H1 (cell line): ENCODE measurements around the gene UNC93A. TPM values are rescaled to one million over a fixed set of nuclear protein-coding genes. Genes with fewer than 3 reads are reported as not detected.

ENCODE experiments used
- EZH2 ChIP-seq: fragments of 200-600 bp; sonication (generic); IDR thresholded peaks from 2 replicates; pipeline ENCODE4 v1.7.1; 2012; ENCODE audit warnings: low read depth, mild to moderate bottlenecking, moderate library complexity, low read length, inconsistent platforms; ENCODE audit not compliant: severe bottlenecking
- polyA plus RNA-seq, 7 experiments: library from polyadenylated mRNA; depleted of rRNA in 3 of 7; stranded (reverse) in 5 of 7; unstranded in 2 of 7; fragments of >200 nt in 5 of 7; fragments of 200-250 nt in 2 of 7; gene quantifications; 1 replicate in 5 of 7; 2 replicates in 1 of 7; 4 replicates in 1 of 7; pipeline versions ENCODE4 v1.2.1 to v1.2.3, GENCODE V29; 2011 to 2013; ENCODE audit warnings: missing spikeins in 2 of 7, mixed read lengths in 2 of 7
- total RNA-seq: library from RNA; stranded (reverse); fragmentation: NEBNext Ultra II Directional; extraction: Animal tissue kit (Norgen Biotek cat#: 25700); gene quantifications from 2 replicates; pipeline ENCODE4 v1.2.1, GENCODE V29; 2021
- TF ChIP-seq, protein P1 (sequence below): fragments of 300-600 bp; sonication (generic); IDR thresholded peaks from 2 replicates; pipeline ENCODE4 v1.7.1; 2012; ENCODE audit warnings: low read length, moderate library complexity, mild to moderate bottlenecking, inconsistent platforms; ENCODE audit not compliant: insufficient replicate concordance

The UNC93A gene
- total and polyA plus RNA-seq, 2 of the 8 experiments (the other 6 are each of a cell fraction or from before 2014, with no cell fraction given), result 0.39 TPM; not detected in 1

DNA sequence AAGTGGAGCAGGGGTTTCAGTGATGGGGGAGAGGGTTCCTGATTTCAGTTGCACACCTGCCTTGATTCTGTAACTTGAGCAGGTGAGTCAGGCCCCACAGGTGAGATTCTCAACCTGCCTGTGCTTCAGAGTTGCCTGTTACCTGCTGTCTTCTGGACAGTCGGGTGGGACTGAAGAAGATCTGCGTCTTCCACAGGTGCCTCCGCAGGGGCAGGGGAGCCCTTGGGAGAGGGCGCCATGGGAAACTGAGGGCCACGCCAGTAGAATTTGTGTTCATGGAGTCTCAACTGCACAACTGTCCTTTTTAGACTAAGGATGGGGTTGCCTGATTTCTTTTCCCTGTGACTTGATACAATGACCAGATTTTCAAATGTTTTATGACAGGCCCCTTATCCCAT lies 5.2 kb downstream of the UNC93A start (continued):
- TF ChIP-seq, protein P1, sequence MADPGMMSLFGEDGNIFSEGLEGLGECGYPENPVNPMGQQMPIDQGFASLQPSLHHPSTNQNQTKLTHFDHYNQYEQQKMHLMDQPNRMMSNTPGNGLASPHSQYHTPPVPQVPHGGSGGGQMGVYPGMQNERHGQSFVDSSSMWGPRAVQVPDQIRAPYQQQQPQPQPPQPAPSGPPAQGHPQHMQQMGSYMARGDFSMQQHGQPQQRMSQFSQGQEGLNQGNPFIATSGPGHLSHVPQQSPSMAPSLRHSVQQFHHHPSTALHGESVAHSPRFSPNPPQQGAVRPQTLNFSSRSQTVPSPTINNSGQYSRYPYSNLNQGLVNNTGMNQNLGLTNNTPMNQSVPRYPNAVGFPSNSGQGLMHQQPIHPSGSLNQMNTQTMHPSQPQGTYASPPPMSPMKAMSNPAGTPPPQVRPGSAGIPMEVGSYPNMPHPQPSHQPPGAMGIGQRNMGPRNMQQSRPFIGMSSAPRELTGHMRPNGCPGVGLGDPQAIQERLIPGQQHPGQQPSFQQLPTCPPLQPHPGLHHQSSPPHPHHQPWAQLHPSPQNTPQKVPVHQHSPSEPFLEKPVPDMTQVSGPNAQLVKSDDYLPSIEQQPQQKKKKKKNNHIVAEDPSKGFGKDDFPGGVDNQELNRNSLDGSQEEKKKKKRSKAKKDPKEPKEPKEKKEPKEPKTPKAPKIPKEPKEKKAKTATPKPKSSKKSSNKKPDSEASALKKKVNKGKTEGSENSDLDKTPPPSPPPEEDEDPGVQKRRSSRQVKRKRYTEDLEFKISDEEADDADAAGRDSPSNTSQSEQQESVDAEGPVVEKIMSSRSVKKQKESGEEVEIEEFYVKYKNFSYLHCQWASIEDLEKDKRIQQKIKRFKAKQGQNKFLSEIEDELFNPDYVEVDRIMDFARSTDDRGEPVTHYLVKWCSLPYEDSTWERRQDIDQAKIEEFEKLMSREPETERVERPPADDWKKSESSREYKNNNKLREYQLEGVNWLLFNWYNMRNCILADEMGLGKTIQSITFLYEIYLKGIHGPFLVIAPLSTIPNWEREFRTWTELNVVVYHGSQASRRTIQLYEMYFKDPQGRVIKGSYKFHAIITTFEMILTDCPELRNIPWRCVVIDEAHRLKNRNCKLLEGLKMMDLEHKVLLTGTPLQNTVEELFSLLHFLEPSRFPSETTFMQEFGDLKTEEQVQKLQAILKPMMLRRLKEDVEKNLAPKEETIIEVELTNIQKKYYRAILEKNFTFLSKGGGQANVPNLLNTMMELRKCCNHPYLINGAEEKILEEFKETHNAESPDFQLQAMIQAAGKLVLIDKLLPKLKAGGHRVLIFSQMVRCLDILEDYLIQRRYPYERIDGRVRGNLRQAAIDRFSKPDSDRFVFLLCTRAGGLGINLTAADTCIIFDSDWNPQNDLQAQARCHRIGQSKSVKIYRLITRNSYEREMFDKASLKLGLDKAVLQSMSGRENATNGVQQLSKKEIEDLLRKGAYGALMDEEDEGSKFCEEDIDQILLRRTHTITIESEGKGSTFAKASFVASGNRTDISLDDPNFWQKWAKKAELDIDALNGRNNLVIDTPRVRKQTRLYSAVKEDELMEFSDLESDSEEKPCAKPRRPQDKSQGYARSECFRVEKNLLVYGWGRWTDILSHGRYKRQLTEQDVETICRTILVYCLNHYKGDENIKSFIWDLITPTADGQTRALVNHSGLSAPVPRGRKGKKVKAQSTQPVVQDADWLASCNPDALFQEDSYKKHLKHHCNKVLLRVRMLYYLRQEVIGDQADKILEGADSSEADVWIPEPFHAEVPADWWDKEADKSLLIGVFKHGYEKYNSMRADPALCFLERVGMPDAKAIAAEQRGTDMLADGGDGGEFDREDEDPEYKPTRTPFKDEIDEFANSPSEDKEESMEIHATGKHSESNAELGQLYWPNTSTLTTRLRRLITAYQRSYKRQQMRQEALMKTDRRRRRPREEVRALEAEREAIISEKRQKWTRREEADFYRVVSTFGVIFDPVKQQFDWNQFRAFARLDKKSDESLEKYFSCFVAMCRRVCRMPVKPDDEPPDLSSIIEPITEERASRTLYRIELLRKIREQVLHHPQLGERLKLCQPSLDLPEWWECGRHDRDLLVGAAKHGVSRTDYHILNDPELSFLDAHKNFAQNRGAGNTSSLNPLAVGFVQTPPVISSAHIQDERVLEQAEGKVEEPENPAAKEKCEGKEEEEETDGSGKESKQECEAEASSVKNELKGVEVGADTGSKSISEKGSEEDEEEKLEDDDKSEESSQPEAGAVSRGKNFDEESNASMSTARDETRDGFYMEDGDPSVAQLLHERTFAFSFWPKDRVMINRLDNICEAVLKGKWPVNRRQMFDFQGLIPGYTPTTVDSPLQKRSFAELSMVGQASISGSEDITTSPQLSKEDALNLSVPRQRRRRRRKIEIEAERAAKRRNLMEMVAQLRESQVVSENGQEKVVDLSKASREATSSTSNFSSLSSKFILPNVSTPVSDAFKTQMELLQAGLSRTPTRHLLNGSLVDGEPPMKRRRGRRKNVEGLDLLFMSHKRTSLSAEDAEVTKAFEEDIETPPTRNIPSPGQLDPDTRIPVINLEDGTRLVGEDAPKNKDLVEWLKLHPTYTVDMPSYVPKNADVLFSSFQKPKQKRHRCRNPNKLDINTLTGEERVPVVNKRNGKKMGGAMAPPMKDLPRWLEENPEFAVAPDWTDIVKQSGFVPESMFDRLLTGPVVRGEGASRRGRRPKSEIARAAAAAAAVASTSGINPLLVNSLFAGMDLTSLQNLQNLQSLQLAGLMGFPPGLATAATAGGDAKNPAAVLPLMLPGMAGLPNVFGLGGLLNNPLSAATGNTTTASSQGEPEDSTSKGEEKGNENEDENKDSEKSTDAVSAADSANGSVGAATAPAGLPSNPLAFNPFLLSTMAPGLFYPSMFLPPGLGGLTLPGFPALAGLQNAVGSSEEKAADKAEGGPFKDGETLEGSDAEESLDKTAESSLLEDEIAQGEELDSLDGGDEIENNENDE, result no peak
- TF ChIP-seq EZH2, result no peak
